CD4-positive, alpha-beta T cell treated with Interferon alpha-2 for 1 hour (primary cell): ENCODE measurements around the gene RIN3.

Source experiments
- DNase-seq, 2 donors: peaks; one replicate each; pipeline ENCODE4 v3.0.0-alpha.2; 2020 to 2022

The RIN3 gene

DNA sequence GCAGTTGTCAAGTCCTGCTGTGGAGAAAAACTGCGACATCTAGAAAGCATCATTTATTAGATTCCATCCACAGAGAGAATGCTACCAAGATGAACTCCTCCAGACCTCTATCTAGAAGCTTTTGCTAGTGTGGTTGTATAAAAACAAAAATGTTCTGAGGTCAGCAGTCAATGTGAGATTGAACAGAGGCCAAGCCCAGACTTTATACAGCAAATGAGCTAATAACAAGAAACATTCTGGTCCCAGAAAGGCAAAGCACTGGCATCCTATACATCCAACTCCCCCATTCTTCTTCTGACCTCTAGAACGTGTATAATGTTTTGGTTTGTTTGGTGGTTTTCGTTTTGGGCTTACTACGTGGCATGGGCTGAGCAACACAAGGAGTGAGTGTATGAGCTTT lies 26.7 kb upstream of the RIN3 start:
- no peak for DNase-seq

DNA sequence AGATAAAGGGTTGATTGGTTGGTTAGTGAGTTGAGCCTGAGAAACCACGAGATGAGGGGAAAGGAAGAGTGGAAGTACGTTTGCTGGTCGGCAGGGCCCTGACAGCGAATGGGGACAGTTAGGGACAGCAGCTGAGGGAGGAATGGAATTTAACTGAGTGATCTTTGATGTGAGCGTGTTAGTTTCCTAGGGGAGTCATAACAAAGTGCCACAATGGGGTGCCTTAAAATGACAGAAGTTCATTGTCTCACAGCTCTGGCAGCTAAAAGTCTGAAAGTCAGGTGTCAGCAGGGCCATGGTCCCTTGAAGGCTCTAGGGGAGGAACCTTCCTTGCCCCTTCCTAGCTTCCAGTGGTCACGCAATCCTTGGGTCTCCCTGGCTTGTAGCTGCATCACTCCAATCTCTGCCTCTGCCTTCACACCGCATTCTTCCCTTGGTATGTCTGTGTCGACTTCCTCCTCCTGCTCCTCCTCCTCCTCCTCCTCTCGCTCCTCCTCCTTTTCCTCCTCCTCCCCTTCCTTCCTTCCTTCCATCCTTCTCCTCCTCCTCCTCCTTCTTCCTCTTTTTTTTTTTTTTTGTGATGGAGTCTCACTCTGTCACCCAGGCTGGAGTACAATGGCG lies 26.0 kb upstream of the RIN3 start:
- no peak for DNase-seq

DNA sequence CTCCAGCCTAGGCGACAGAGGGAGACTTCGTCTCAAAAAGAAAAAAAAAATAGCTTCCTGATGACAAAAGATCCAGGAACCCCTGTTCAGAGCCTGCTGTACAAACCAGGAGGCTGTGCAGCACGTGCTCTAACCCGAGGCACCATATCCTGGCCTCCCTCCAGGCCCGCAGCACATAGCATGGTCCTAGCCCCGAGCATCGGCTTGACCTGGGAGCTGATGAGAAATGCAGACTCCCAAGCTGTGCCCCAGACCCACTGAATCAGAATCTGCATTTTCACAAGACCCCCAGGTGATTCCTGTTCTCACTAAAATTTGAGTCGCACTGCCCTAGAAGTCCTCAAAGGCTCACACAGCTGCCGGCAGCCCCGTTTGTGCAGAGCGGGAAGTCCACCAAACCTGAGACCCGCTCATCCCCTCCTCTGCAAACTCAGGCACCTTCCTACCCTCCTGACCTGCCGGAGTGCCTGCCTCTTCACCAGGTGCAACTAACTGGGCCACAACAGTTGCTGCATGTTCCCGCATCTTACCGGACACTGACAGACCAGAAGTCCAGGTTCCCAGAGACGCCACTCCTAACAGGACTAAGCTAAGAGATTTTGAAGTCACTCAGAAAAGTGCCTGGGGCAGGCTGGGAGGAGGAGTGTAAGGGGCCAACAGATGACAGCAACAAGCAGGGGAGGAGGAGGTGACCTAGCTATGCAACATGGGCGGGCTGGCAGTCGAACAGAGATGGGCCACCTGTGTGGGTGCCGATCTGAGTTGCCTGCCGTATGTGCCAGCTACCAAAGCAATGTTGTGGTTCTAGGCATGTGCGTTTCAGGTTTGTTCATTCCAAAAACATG lies 24.0 kb upstream of the RIN3 start:
- DNase-seq: no peak

DNA sequence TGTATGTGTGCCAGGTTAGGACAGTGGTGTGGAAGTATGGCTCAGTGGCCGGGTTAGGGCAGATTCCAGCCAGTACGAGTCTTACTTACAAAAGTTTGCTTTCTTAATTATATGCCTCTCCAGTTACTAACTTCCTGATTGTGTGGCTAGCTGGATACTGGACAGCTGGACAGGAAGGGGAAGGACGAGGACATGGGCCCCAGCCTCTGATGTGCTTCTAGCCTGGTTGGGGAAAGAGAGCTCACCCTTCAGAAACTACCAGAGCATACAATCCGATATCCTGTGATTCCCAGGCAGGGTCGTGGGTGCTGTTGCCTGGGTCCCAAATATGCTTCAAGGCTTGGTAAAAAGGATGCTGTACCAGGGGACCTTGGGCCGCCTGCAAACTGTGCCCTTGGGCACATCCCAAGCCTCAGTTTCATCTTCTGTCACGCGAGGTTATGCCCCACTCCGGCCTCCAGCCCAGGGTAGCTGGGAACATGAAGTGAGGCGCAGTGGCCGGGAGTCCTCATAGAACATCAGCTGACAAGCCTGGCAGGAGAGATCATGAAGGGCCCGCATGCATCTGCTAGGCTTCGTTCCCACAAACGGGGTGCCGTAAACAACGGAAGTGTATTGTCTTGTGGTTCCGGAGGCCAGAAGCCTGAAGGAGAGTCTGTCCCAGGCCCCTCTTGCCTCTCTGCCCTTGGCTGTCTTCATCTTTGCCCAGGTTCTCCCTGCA lies 23.2 kb upstream of the RIN3 start:
- DNase-seq: no peak

DNA sequence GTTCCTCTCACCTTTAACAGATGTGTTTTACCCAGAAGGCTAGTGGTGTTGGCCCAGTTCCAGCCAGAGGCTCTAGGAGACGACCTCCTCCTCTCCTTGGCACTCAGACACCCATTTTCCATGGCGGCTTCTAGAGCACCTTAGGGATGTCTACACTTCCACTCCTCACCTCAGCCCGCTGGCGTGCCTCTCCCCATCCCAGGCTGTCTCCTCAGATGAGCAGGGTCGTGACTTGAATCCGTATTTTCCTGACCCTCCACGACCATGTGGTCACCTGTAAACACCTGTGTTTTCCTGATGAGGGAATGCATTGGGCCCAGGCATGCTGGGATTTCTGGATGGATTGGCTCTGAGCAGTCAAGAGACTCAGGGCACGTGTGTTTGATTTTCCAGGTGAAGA lies 21.8 kb upstream of the RIN3 start:
- no peak for DNase-seq

- peak in 1 of 2 donors; percentile 47 for DNase-seq
Measured at GRCh38 chr14:92492258-92492657, 21.3 kb upstream of the RIN3 start.

DNA sequence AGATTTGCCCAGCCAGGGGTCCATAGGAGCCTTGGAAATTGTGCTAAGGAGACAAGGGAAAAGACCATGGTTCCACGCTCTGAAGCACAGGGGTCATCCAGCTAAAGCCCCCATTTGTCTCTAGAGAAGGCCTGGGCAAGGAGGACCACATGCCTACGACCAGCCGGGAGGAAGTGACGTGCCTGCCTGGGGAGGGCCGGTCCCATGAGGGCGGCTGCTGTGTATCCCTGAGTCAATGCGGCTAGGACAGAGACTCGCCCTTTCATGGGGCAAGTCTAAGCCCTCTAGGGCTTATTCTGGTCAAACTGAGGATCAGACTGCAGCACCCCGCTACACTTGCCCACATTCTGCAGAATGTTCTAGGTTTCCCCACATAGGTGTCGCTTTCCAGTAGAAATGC lies 20.6 kb upstream of the RIN3 start:
- no peak for DNase-seq

- DNase-seq: no peak
Measured at GRCh38 chr14:92493492-92493891, 20.1 kb upstream of the RIN3 start.

GRCh38 chr14:92494512-92494911 lies 19.1 kb upstream of the RIN3 start:
- no peak for DNase-seq

- peak in 1 of 2 donors; percentile 62 for DNase-seq
Measured at GRCh38 chr14:92495027-92495426, 18.6 kb upstream of the RIN3 start.

DNA sequence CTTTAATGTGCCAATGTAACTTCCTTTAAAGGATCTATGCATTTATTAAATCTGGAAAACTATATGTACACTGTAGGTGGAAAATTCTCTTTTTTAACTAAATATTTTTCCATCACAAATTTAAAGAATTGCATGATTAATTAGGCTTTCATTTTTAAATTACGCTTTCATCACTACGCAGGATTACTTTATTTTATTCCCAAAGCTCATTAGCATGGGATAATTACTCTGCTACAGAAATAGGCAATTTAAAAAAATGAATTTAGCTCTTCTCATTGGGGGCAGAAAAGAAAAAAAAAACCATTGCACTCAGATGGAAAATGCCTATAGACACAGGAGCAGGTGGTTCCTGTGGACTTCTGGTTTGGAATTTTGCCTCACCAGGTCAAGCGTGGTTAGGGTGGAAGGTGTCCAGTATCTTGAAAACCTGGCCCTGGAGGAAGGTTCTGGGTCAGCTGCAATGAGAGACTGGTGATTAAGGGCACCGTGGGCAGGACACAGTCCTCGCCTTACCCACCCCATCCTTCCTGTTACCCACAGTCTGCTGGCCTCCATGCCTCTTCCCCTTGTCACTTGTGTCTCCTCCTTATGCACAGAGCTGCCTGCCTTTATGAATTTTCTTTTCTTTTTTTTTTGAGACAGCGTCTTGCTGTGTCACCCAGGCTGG lies 17.3 kb upstream of the RIN3 start:
- no peak for DNase-seq

GRCh38 chr14:92497391-92497790 lies 16.2 kb upstream of the RIN3 start:
- DNase-seq: no peak

DNA sequence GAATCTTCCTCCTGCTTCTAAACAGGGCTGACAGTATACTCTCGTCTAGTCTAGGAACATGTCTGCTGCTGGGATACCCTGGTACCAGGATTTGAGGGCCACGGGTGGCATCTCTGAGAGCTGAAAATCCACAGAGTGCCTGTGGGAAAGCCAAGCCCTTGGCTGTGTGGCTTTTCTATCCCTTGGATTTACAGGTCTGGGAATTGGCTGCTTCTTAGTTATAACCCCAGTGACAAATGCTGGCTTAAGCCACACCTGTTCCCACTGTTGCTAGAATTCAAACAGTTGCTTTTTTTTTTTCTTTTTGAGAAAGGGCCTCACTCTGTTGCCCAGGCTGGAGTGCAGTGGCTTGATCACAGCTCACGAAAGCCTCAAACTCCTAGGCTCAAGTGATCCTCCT lies 14.3 kb upstream of the RIN3 start:
- DNase-seq: no peak

- DNase-seq: no peak
Measured at GRCh38 chr14:92500491-92500941, 13.1 kb upstream of the RIN3 start.

DNA sequence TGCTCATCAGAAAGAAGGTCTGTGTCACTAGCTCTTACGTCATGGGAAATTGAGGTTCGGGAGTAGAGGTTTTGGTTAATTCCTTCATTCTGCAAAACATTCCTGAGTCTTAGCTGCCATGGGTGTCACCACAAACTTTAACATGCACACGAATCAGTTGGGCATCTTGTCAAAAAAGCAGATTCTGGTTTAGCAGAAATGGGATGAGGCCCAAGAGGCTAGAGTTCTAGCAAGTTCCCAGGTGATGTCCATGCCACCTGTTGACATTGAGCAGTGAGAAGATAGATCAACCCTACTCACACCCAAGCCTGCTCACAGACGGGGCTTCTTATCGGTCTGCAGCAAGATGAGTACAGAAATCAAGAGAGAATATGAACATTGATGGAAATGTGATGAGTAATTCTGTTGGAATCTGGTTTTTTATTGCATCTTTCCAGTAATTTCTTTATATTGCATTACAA lies 11.7 kb upstream of the RIN3 start:
- no peak for DNase-seq

DNA sequence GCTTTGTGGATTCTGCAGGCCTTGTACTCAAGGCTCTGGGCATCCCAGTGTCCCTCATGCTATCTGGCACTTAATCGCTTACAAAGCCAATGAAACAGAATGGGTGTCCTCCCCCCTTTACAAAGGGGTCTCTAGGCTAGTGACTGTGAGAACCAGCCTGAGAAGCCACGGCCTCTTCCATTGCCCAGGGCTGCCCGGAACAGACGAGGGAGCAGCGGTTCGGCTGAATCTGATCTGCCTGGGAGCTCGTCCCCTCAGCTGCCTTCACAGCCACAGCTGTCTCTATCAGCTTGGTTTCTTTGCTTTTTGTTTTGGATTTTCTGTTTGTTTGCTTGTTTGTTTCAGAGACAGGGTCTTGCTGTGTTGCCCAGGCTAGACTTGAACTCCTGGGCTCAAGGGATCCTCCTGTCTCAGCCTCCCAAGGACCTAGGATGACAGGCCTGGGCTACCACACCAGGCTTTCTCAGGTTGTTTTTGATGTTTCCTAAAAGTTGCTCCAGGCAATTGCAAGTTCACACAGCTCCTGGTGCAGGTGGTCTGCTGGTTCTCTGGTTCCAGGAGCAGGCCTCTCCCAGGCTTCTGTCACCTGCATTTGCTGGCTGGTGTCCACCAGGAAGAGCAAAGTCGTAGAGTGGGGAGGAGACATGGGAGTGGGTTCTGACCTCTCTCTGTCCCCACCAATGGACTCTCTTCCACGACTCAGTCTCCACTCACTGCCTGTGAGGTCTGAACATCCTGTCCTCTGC lies 10.9 kb upstream of the RIN3 start:
- DNase-seq: no peak

DNA sequence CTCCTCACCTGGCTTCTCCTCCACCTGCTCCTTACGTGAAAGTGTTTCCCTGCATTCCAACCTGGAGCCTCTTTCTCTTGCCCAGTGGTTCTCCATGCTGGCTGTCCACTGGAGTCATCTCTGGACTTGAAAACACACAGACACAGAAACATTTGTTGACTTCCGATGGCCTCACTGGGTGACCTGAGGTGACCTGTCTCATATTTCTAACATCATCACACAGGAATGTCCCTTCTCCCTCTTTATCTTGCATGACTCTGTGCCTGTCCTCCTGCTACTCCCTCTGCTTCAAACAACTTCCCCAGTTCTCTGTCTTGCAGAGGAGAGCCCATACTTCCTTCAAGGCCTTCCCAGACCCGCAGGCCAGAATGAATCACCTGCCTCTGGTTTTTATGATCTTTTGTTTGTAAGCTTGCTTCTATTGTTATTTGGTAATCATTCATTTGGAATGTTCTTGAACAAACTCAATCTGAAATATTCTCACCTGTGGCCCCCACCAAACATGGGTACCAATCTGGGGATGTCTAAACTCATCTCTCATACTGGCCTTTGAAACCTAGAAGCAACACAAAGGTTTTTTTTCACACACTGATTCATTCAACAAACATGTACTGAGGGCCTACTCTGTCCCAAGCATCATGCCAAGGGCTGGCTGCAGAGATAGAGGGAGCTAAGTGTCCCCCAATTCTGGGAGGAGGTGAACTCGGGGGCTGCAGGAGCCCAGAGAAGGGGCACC lies 9.7 kb upstream of the RIN3 start:
- no peak for DNase-seq

- DNase-seq: no peak
Measured at GRCh38 chr14:92505826-92506225, 7.8 kb upstream of the RIN3 start.

- no peak for DNase-seq
Measured at GRCh38 chr14:92506231-92506630, 7.3 kb upstream of the RIN3 start.

DNA sequence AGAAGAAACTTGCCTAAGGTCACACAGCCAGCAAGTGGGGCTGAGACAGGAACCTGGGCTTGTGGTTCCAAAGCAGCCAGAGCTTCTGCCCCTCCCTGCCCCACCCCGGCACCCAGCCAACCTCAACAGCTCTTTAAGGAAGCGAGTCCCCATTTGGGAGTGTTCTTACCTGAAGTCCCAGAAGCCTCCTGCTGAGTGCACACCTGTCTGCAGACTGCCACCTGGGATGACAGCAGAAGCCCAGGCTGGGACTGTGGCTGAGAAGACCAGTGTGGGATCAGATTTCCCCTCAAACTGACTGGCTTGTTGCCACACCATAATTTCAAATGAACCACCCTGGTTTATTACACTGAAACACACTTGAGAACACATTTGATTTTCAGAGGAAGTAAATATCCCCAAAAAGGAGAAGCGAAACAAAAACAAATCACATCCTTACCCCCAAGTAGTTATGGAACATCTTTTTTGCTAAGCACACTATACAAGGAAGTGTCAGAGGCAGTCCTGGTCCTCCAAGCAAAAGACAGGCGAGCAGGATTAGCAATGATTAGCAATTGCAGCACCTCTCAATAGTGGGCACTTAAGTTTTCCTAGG lies 6.3 kb upstream of the RIN3 start:
- peak; percentile 23 to 35 for DNase-seq

DNA sequence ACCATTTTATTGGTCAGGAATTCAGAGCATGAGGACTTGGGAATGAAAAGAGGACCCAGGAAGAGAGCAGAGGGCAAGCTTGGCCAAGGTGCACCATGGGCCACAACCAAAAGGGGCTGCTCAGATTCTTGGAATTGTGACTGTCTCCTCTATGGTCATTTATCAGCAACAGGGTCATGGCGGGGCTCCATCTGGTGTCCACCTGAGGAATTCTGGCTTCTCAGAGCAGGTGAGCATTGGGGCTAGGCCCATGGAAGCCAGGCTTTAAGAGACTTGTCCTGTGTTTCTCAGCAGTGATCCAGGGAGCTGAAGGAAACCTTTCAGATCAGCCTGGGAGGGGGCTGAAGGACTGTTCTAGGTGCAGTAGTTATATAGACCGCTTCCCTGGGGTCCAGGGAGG lies 2.6 kb upstream of the RIN3 start:
- no peak for DNase-seq
